ENCODE results near the gene GUCY2C.
A peak's percentile ranks its signal among the peaks of the same experiment; 100 is the strongest.

GUCY2C gene

GRCh38 chr12:14619741-14620501, 76.5 kb downstream of the GUCY2C start:
- no peak for DNase-seq

GRCh38 chr12:14618983-14619382, 77.4 kb downstream of the GUCY2C start:
- no peak for DNase-seq

- peak; percentile 78 for DNase-seq
These were observed 81.7 kb downstream of the GUCY2C start for GRCh38 chr12:14614704-14615121.

DNA sequence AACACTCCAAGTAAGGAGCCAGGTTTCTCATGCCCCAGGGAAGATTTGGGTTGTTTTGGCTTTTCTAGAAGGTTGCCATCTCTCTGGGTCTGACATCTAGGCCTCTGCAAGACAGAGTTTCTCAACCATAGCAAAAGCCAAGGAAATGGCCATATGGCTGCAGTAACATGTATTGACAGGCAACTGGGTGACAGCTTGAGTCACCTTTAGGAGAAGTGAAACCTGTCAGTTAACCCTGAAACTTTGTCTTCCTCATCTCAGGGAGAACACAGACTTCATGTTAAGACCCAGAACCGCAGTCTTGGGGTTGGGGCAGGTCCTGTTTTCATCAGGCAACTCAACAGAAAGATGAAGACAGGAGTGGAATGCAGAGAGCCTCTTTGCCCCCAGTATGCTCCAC, 82.7 kb downstream of the GUCY2C start:
- peak; percentile 81 for DNase-seq

DNA sequence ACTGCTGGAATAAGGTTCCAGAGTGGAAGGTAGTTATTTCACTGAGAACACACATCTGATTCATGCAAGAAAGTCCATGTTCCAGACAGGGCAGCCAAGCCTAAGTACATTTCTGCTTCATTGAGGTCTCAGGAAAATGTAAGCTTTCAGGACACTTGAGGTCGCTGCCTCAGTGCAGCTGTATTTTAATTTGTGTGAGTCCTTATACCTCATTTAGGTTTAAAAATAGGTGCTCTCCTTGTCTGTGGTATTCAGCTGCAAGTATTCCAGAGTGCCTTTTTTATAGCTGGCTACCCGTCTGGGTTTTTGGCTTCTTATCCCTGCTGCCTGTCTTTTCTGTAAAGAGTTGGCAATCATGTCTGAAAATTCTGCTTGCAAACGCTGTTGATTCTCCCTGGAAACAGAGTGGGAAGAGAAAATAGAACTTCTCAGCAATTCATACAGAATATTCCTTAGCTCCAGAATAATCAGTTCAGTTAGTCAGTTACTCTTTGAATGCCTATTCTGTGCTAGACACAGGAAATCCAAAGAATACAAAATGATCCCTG, 83.4 kb downstream of the GUCY2C start:
- no peak for DNase-seq

DNA sequence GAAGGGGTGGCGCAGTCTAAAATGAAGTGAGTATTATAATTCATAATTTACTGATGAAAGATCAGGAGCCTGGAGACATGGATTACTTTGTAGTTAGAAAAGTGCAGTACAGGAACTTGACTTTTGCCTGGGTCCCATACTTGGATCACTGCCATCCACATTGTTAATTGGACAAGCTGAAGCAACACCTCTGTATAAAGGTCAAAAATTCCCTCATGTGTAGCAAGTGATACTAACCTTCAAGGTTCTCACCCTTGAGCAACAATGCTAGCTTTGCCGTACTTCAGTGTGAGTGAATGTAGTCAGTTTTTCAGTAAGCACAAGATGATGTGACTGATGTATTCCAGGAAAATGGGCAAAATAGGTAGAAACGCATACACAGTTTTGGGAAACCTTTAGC, 84.1 kb downstream of the GUCY2C start:
- no peak for DNase-seq

GRCh38 chr12:14611640-14612203, 84.7 kb downstream of the GUCY2C start:
- no peak for DNase-seq

DNA sequence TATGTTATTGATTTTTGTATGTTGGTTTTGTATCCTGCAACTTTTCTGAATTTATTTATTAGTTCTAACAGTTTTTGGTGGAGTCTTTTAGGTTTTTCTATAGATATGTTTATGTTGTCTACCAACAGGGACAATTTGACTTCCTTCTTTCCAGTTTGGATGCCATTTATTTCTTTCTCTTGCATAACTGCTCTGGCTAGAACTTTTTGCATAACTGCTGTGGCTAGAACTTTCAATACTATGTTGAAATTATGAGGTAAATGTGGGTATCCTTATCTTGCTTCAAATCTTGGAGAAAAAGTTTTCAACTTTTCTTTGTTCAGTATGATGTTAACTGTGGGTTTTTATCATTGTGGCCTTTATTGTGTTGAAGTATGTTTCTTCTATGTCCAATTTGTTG, 88.8 kb downstream of the GUCY2C start:
- DNase-seq, result no peak

DNA sequence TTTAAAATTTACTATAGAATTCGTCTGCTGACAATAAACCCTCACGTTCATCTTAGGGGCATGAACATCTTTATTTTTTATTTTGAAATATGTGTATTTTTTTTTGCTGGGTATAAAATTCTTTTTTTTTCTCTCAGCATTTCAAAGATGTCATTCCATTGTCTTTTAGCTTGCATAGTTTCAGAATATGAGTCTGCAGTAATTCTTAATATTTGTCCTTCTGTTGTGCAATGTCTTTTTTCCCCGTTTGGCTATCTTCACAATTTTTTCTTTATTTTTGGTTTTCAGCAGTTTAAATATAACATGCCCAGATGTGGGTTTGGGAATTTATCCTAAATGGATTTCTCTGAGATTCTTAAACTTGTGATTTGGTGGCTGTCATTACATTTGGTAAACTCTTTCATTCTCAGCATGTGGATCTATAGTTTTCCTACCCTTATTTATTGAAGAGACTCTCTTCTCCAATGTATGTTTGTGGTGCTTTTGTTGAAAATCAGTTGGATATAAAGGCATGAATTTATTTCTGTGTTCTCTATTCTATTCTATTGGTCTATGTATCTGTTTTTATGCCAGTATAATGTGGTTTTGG, 90.9 kb downstream of the GUCY2C start:
- DNase-seq, result no peak

DNA sequence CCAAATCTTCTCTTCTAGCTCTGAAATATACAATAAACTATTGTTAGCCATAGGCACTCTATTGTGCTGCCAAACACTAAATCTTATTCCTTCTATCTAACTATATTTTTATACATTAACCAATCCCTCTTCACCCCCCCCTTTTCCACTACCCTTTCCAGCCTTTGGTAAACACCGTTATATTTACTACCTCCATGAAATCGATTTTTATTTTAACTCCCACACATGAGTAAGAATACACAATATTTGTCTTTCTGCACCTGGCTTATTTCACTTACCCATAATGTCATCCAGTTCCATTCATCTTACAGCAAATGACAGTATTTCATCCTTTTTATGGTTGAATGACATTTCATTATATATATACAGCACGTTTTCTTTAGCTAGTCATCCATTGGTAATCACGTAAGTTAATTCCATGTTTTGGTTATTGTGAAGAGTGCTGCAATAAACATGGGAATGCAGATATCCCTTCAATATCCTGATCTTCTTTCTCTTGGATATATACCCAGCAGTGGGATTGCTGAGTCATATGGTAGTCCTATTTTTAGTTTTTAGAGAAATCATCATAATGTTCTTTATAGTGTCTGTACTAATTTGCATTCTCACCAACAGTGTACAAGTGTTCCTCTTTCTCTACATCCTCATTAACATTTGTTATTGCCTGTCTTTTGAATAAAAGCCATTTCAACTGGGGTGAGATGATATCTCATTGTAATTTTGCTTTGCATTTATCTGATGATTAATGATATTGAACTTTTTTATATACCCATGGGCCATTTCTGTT, 94.5 kb downstream of the GUCY2C start:
- no peak for DNase-seq

- DNase-seq, result no peak
These were observed 98.9 kb downstream of the GUCY2C start for GRCh38 chr12:14597480-14597879.

GRCh38 chr12:14591719-14592118, 104.7 kb downstream of the GUCY2C start:
- DNase-seq, result no peak

DNA sequence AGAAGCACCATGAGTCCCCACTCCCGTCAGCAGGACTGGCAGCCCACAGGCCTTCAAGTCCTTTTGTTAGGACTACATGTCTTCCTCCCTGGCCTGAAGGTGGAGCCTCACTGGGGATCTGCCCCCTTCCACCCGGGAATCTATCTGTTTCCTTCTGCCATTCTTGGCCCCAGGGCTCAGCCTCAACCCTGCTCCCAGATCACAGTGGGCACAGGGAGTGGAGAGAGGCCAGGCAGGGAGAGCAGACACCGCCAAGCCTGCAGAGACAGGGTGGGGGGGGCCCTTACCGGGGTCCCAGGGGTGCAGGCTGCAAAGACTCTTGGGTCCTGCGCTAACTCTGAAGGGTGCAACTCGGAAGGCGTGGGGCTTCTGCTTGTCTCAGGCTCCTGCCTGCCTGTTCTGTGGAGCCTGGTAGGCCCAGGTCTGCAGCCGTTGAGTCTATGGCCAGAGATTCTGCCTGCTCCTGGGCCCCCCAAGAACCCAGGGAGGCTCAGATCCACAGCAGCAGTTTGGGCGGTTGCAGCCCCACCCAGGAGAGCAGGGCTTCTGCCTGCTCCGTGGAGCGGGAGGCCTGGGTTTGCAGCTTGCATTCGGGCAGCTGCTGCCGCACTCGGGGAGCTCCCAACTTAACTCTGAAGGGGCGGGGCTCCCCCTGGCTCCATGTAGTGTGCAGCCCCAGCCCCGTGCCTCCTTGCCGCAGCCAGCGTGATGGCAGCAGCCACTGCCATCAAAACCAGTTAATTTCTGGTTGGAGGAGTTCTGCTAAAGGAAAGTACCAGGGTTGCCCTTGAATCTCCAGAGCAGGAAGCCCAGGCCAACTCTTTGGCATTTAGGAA, 107.0 kb downstream of the GUCY2C start:
- DNase-seq, result no peak

- DNase-seq, result no peak
These were observed 107.8 kb downstream of the GUCY2C start for GRCh38 chr12:14588571-14588970.

- peak; percentile 28 for DNase-seq
These were observed 117.8 kb downstream of the GUCY2C start for GRCh38 chr12:14578646-14579045.

GRCh38 chr12:14577344-14577743, 119.1 kb downstream of the GUCY2C start:
- DNase-seq, result peak; percentile 36

GRCh38 chr12:14576896-14577295, 119.5 kb downstream of the GUCY2C start:
- DNase-seq, result no peak

DNA sequence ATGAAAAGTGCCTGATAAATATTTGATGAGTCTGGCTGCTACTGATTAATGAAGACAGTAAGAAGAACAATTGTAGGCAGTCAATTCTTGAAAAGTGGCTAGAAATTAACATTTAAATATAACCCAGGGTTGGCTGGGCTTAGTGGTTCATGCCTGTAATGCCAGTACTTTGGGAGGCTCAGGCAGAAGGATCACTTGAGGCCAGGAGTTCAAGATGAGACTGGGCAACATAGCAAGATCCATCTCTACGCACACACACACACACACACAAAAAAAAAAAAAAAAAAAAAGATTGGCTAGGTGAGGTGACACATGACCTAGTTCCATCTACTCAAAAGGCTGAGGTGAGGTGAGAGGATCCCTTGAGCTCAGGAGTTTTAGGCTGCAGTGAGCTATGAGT, 120.8 kb downstream of the GUCY2C start:
- no peak for DNase-seq

GRCh38 chr12:14573118-14573517, 123.3 kb downstream of the GUCY2C start:
- no peak for DNase-seq

GRCh38 chr12:14572401-14572800, 124.0 kb downstream of the GUCY2C start:
- DNase-seq, result no peak

DNA sequence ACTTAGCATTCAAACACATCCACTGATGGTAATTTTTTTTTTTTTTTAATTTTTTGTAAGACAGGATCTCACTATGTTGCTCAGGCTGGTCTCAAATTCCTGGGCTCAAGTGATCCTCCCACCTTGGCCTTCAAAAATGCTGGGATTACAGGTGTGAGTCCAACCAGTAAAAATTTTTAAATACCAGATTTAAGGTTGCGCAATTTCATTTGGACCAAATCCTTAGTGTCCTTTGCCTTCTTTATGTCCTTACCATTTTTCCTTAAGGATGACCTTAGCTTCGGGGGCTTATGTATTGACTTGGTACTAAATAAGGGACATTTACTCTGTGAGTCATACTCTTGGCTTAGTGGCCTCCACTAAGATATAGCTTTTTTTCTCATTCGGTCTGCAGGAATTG, 124.6 kb downstream of the GUCY2C start:
- no peak for DNase-seq

GRCh38 chr12:14570231-14570630, 126.2 kb downstream of the GUCY2C start:
- DNase-seq, result no peak

Measured in RPMI8226 (cell line).